OCI-LY7 (cell line): ENCODE results near the gene NFIX.

Source experiments
- EZH2phosphoT487 ChIP-seq: fragments of 200-600 bp; sonication (generic); IDR thresholded peaks from 2 replicates; pipeline ENCODE4 v1.6.1; 2018; ENCODE audit warnings: low read depth, borderline replicate concordance, mild to moderate bottlenecking, mixed run types, antibody characterized with exemption, low read length, moderate library complexity, mixed read lengths
- TF ChIP-seq, protein P1 (sequence below): fragments of 200-600 bp; sonication (generic); conservative IDR thresholded peaks from 2 replicates; pipeline ENCODE4 v1.5.1; 2014; ENCODE audit warnings: mild to moderate bottlenecking, antibody characterized with exemption, low read length, moderate library complexity, mixed read lengths

- TF ChIP-seq, protein P1, sequence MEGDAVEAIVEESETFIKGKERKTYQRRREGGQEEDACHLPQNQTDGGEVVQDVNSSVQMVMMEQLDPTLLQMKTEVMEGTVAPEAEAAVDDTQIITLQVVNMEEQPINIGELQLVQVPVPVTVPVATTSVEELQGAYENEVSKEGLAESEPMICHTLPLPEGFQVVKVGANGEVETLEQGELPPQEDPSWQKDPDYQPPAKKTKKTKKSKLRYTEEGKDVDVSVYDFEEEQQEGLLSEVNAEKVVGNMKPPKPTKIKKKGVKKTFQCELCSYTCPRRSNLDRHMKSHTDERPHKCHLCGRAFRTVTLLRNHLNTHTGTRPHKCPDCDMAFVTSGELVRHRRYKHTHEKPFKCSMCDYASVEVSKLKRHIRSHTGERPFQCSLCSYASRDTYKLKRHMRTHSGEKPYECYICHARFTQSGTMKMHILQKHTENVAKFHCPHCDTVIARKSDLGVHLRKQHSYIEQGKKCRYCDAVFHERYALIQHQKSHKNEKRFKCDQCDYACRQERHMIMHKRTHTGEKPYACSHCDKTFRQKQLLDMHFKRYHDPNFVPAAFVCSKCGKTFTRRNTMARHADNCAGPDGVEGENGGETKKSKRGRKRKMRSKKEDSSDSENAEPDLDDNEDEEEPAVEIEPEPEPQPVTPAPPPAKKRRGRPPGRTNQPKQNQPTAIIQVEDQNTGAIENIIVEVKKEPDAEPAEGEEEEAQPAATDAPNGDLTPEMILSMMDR = no peak
- no peak for TF ChIP-seq EZH2phosphoT487
Observed at GRCh38 chr19:13076787-13077186, 81.5 kb downstream of the NFIX start.
